ENCODE data around the gene FOXP1.

GRCh38 chr3:71401695-71402231 is 181.8 kb downstream of the FOXP1 start:
- TF ChIP-seq EP300 (IDR thresholded peaks at IDR 0.05) (no peak), POLR2A (IDR thresholded peaks at IDR 0.05) (no peak)
- TF ChIP-seq, protein P1, sequence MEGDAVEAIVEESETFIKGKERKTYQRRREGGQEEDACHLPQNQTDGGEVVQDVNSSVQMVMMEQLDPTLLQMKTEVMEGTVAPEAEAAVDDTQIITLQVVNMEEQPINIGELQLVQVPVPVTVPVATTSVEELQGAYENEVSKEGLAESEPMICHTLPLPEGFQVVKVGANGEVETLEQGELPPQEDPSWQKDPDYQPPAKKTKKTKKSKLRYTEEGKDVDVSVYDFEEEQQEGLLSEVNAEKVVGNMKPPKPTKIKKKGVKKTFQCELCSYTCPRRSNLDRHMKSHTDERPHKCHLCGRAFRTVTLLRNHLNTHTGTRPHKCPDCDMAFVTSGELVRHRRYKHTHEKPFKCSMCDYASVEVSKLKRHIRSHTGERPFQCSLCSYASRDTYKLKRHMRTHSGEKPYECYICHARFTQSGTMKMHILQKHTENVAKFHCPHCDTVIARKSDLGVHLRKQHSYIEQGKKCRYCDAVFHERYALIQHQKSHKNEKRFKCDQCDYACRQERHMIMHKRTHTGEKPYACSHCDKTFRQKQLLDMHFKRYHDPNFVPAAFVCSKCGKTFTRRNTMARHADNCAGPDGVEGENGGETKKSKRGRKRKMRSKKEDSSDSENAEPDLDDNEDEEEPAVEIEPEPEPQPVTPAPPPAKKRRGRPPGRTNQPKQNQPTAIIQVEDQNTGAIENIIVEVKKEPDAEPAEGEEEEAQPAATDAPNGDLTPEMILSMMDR (IDR thresholded peaks at IDR 0.05): no peak
